NCI-H2107 (cell line): ENCODE results near the gene FAM120B.
"Not testable (repeated sequence)": the region's sequence is repeated elsewhere in the genome, so short reads cannot be mapped to it uniquely, and the experiment has no call there.

Source experiments
- DNase-seq: peaks from one replicate; lab custom pipeline; 2025; lab: John Stamatoyannopoulos, UW

The FAM120B gene

DNA sequence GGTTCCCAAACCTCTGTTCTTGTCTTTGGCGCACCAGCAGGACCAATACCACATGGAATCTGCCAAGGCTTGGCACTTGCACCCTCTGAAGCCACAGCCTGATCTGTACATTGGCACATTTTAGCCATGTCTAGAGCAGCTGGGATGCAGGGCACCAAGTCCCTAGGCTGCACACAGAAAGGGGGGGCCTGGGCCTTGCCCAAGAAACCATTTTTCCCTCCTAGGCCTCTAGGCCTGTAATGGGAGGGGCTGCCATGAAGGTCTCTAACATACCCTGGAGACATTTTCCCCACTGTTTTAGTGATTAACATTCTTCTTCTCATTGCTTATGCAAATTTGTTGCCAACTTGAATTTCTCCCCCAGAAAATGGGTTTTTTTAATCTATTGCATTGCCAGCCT lies 5.4 kb upstream of the FAM120B start:
- no peak for DNase-seq

GRCh38 chr6:170305805-170306323 lies 694 bp upstream of the FAM120B start:
- no peak for DNase-seq

DNA sequence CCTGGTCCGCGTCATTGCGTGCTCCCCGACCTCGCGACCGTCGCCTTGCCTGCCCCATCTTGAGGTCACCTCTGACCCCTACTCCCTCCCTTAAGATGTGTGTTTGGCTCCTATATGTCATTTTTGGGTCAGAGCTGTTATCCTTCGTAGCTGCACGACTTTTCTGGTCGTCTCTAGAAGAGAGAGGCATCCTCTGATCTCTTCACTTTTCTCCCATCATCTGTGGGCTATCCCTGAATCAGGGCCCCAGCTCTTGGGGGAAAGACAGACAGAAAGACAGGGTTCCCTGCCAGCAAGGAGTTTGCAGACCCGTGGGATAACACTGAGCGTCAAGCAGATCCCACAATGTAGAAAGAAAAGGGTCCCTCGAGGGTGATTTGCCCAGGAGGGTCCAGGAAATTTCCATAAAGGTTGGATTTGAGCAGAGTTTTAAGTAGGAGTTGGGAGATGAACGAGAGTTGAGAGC lies 555 bp downstream of the FAM120B start:
- no peak for DNase-seq

DNA sequence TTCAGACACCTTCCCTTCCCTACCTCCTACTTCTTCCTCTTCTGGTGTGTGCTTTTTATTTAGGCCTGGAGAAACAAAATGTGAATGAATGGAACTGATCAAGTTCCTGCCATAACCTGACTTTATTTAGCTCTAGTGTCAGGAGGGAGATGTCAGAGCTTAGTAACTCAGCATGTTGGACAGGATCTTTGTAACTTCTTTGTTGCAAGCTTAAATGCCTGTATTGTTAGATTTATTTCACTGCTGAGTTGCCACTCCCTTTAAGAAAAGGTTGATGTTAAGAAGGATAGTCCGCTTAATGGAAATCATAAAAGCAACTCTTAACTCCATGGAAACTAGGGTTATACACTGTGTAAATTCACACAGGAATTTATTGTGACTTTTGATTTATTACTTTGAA lies 2.2 kb downstream of the FAM120B start:
- no peak for DNase-seq

- no peak for DNase-seq
These were observed 5.1 kb downstream of the FAM120B start for GRCh38 chr6:170311696-170312095.

DNA sequence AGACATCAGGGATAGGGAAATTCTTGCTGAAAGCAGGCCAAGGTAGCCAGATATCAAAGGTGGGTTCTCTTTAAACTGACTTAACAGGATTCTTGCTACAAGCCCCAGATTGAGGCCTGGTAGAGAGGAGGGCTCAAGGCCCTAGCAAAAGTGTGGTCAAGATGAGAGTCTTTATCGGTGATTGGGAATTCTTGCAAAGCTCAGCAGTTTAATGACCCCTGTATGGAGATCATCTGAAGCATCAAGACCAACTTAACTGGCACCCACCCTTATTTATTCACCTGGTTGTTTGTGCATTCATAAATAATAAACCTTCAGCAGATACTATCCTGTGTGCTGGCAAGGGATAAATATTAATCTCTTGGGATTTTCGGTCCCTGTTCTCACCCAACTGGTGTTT lies 6.3 kb downstream of the FAM120B start:
- no peak for DNase-seq

DNA sequence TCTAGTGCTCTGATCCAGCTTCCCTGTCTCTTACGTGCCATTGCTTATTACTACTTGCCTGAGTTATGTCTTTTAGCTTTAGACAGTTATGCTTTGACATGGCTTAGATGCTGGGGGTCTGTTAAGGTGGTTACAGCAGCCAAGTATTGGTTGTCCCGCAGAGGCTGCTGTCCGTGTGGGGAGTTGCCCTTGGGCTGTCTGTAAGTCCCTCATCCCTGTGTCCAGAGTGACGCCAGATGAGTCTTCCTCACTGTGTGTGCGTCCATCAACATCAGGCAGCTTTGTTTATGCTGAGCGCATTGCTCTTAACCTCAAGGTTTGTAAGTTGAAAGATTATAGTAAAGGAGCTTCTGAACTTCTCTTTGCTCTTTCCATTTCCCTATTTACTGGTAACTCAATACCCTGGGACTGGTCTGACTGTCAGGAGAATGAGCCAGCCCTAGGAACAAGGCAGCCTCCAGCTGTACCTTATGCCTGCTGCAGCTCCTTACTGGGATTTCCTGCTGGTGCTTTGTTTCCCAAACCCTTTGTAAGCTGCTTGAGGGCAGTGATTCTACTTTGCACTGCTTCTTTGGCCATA lies 7.2 kb downstream of the FAM120B start:
- DNase-seq = no peak

DNA sequence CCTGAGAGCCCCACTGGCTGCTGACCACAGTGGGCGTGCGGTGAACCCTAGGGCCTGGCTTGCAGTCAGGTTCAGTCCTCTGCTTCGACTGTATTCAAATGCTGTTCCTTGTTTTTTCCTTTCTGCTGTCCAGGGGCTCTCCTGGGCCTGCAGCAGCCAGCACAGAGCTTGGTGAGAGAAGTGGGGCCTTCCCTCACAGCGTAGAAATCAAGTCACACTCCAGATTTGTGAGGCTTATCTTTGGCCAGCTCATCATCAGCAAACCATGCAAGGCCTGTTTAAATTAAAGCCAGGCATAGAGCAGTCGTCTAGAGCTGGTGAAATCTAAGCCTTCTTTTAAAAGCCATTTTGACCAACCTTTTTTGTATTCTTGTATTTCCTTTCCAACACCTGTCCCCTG lies 8.4 kb downstream of the FAM120B start:
- no peak for DNase-seq

DNA sequence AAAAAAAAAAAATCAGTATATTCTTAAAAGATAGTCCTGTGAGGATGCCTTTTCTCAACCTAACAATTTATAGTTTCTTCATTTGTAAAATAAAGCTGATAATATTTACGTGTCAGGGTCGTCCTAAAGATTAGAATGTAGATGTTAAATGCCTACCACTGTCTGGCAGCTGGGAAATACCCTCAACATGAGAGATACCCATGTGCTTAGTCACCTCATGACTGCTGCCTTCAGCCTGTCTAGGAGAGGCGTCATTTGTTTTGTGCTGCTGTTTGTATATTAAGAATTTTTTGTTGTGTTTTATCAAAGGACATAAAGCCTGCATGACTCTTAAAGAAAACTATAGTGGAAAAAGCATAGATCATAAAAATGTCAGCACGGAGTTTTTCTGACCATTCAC lies 9.5 kb downstream of the FAM120B start:
- DNase-seq = no peak

DNA sequence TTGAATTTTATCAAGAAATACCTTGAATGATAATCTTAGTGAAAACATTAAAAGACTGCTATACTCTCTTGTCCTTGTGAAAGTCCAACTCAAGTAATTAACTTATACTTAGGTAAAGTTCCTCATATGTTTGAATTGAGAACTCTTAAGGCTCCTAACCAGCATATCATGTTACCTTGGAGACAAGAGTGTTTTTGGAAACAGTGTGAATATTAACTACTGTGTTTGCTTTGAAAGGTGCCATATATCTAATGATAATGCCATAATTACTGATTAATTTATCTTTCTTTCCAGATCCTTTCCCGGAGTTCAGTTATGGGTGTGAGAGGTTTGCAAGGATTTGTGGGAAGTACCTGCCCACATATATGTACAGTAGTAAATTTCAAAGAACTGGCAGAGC lies 10.5 kb downstream of the FAM120B start:
- no peak for DNase-seq

DNA sequence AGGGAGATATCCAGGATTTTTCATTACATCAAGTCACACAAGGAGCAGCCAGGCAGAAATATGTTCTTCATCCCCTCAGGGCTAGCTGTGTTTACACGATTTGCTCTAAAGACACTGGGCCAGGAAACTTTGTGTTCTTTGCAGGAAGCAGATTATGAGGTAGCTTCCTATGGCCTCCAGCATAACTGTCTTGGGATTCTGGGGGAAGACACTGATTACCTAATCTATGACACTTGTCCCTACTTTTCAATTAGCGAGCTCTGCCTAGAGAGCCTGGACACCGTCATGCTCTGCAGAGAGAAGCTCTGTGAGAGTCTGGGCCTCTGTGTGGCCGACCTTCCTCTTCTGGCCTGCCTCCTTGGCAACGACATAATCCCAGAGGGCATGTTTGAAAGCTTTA lies 11.2 kb downstream of the FAM120B start:
- DNase-seq = no peak

DNA sequence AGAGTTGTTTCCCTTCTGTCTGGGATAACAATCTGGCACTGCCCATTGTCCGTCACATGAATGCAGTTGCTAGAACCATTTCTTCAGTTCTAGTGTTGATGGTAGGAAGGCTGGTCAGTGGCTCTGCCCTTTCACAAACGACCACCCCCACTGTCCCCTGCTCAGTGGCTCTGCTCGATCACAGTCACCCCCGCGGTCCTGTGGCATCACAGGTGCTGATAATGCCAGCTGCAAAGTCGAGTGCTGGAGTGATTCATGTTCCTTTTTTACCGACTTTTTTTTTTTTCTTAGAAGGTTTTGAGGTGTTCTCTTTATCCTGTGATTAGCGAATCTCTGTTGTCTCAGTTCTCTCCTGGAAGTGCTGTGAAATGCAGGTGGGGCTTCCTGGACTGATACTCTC lies 22.8 kb downstream of the FAM120B start:
- DNase-seq = no peak

GRCh38 chr6:170335199-170335598 lies 28.6 kb downstream of the FAM120B start:
- DNase-seq = not testable (repeated sequence)

DNA sequence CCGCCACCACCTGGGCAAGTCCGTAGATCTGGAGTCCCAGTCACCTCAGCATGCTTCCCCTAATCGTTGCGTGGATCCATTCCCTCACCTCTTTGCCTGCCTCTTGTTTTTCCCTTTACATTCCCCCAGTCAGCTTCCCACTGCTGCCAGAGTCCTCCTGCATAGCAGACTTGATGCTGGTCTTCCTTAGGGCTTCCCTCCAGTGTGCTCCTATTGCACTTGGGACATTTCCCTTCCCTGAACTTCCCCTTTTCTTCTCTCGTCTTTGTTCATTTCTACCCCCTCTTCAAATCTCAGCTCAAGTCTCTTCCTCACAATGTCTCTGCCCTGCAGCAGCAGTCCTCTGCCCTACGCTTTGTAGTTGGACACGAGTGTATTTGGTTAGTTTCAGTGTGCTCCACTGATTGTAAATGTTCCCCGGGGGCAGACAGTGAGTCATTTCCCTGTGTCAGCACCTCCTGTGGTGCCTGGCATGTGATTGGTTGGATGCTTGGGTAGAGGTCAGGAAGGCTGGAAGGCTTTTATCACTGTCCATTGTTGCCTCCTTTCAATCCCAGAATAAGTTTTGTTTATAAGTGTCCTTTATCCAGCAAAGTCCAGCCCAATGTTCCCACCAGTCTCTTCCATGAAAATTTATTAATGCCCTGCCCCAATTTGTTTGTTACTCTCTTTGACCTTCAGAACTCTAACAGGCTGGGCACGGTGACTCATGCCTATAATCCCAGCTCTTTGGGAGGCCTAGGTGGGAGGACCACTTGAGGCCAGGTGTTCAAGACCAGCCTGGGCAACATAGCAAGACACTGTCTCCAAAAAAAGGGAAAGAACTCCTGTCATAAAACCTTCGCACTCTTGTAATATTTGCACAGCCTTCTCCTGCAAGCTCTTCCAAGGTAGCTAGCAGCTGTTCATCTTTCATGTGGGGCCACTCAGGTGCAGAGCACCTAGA lies 38.3 kb downstream of the FAM120B start:
- no peak for DNase-seq

GRCh38 chr6:170345662-170346061 lies 39.1 kb downstream of the FAM120B start:
- DNase-seq = no peak

- DNase-seq = no peak
These were observed 40.1 kb downstream of the FAM120B start for GRCh38 chr6:170346649-170347048.

GRCh38 chr6:170347091-170347490 lies 40.5 kb downstream of the FAM120B start:
- no peak for DNase-seq

GRCh38 chr6:170347975-170348374 lies 41.4 kb downstream of the FAM120B start:
- no peak for DNase-seq

GRCh38 chr6:170351456-170351855 lies 44.9 kb downstream of the FAM120B start:
- DNase-seq = not testable (repeated sequence)

DNA sequence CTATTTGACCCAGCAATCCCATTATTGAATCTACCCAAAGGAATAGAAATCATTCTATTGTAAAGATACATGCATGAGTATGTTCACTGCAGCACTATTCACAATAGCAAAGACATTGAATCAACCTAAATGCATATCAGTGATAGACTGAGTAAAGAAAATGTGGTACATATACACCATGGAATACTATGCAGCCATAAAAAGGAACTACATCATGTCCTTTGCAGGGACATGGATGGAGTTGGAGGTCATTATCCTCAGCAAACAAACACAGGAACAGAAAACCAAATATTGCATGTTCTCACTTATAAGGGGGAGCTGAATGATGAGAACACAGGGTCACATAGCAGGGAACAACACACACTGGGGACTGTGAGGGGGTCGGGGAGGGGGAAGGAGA lies 48.6 kb downstream of the FAM120B start:
- not testable (repeated sequence) for DNase-seq

GRCh38 chr6:170355661-170356060 lies 49.1 kb downstream of the FAM120B start:
- DNase-seq = no peak

- DNase-seq = no peak
These were observed 51.3 kb downstream of the FAM120B start for GRCh38 chr6:170357812-170358211.

DNA sequence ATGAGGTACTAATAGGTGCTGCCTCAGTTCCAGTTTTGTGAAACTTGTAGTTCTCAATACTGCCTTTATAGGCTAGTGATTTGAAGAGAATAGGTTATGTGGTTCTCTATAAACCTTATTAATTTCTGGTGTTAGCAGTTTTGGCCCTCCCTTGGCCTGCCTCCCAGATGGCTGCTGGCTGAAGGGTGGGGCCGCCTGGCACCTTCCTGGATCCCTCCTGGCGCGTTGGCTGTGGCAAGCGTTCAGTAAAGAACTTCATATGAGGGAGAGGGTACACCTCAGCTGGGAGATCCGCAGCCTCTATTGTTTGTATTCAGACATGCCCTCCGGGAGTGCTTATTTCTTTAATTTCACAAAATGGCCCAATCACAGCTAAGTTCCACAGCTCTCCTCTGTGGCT lies 51.9 kb downstream of the FAM120B start:
- no peak for DNase-seq
